A549 (cell line): ENCODE results near the gene GRK6. TPM values are rescaled to one million over a fixed set of nuclear protein-coding genes. Genes with fewer than 3 reads are reported as not detected.

Experiments
- ATOH8 ChIP-seq: fragments of 250-450 bp; sonication (Bioruptor Pico); IDR thresholded peaks from 2 replicates; pipeline ENCODE4 v1.5.0; 2020; ENCODE audit warnings: low read depth, mild to moderate bottlenecking, moderate library complexity
- BHLHE40 ChIP-seq: IDR thresholded peaks from 2 replicates; pipeline ENCODE4 v1.6.1; 2012; ENCODE audit warnings: low read depth, low read length, inconsistent platforms
- CBX2 ChIP-seq: fragments of 200-600 bp; sonication (generic); IDR thresholded peaks from 2 replicates; pipeline ENCODE4 v1.6.1; 2016; ENCODE audit warnings: low read depth, mild to moderate bottlenecking, borderline replicate concordance
- CEBPB ChIP-seq, 2 experiments: fragments of >200 bp in 1 of 2; sonication (Bioruptor Twin) in 1 of 2; formaldehyde crosslinking in 1 of 2; IDR thresholded peaks; 2 replicates each; pipeline ENCODE4 v1.6.1; 2012 to 2016
- CTCF ChIP-seq: fragments of >200 bp; sonication (Bioruptor Twin); formaldehyde crosslinking; IDR thresholded peaks from 3 replicates; pipeline ENCODE4 v1.5.1; 2016
- E2F6 ChIP-seq: IDR thresholded peaks from 2 replicates; pipeline ENCODE4 v1.6.1; 2012; ENCODE audit warnings: low read depth, borderline replicate concordance
- FOSB ChIP-seq: fragments of 250-450 bp; sonication (Bioruptor Pico); IDR thresholded peaks from 2 replicates; pipeline ENCODE4 v1.5.0; 2020; ENCODE audit warnings: mild to moderate bottlenecking, moderate library complexity
- FOSL2 ChIP-seq, 2 experiments: fragments of 450-650 bp in 1 of 2; fragments of >200 bp in 1 of 2; sonication (Bioruptor Twin) in 1 of 2; formaldehyde crosslinking; IDR thresholded peaks; 2 replicates each; pipeline versions ENCODE4 v1.5.0 to v1.6.1; 2016 to 2020; ENCODE audit warnings: mild to moderate bottlenecking in 1 of 2, moderate library complexity in 1 of 2
- GATA3 ChIP-seq: IDR thresholded peaks from 2 replicates; pipeline ENCODE4 v1.6.1; 2012; ENCODE audit warnings: borderline replicate concordance
- HDAC2 ChIP-seq: fragments of 200-600 bp; sonication (generic); IDR thresholded peaks from 2 replicates; pipeline ENCODE4 v1.6.1; 2016
- HEYL ChIP-seq: fragments of 250-450 bp; sonication (Bioruptor Pico); IDR thresholded peaks from 2 replicates; pipeline ENCODE4 v1.8.0; 2021; ENCODE audit warnings: mild to moderate bottlenecking, moderate library complexity
- HMGXB4 ChIP-seq: fragments of 250-450 bp; sonication (Bioruptor Pico); IDR thresholded peaks from 2 replicates; pipeline ENCODE4 v1.5.0; 2021; ENCODE audit warnings: mild to moderate bottlenecking, moderate library complexity, borderline replicate concordance
- HOXA7 ChIP-seq: fragments of 250-450 bp; sonication (Bioruptor Pico); IDR thresholded peaks from 2 replicates; pipeline ENCODE4 v1.5.0; 2020; ENCODE audit warnings: mild to moderate bottlenecking, moderate library complexity
- HOXB13 ChIP-seq: fragments of 250-450 bp; sonication (Bioruptor Pico); IDR thresholded peaks from 2 replicates; pipeline ENCODE4 v1.5.0; 2020; ENCODE audit warnings: low read depth, mild to moderate bottlenecking, moderate library complexity
- HOXB5 ChIP-seq: fragments of 250-450 bp; sonication (Bioruptor Pico); IDR thresholded peaks from 2 replicates; pipeline ENCODE4 v1.5.0; 2020; ENCODE audit warnings: mild to moderate bottlenecking, moderate library complexity
- KDM1A ChIP-seq: fragments of 200-600 bp; sonication (generic); IDR thresholded peaks from 2 replicates; pipeline ENCODE4 v1.6.1; 2016; ENCODE audit warnings: low read depth, mild to moderate bottlenecking
- NFE2L2 ChIP-seq: fragments of 150-350 bp; conservative IDR thresholded peaks from 2 replicates; pipeline ENCODE4 v1.6.1; 2014; ENCODE audit warnings: low read length
- NPAS2 ChIP-seq: fragments of 250-450 bp; sonication (Bioruptor Pico); IDR thresholded peaks from 2 replicates; pipeline ENCODE4 v1.8.0; 2022; ENCODE audit warnings: mild to moderate bottlenecking, moderate library complexity, borderline replicate concordance
- NR3C1 ChIP-seq: fragments of >200 bp; sonication (Bioruptor Twin); formaldehyde crosslinking; IDR thresholded peaks from 3 replicates; pipeline ENCODE4 v1.6.1; 2017
- PHF8 ChIP-seq: fragments of 200-600 bp; sonication (generic); IDR thresholded peaks from 2 replicates; pipeline ENCODE4 v1.6.1; 2016; ENCODE audit warnings: low read depth, mild to moderate bottlenecking, antibody characterized with exemption, moderate library complexity, borderline replicate concordance
- RAD21 ChIP-seq, 2 experiments: fragments of >200 bp in 1 of 2; sonication (Bioruptor Twin) in 1 of 2; formaldehyde crosslinking in 1 of 2; IDR thresholded peaks in 1 of 2; conservative IDR thresholded peaks in 1 of 2; 2 replicates in 1 of 2; 3 replicates in 1 of 2; pipeline ENCODE4 v1.6.1; 2012 to 2018; ENCODE audit warnings: inconsistent platforms in 1 of 2
- REST ChIP-seq: fragments of 200-600 bp; sonication (generic); IDR thresholded peaks from 2 replicates; pipeline ENCODE4 v1.6.1; 2016; ENCODE audit warnings: antibody characterized with exemption, mild to moderate bottlenecking, moderate library complexity
- SREBF2 ChIP-seq: fragments of 450-650 bp; IDR thresholded peaks from 2 replicates; pipeline ENCODE4 v1.6.1; 2014; ENCODE audit warnings: mild to moderate bottlenecking, moderate library complexity
- TP53 ChIP-seq: fragments of 250-450 bp; sonication (Bioruptor Pico); IDR thresholded peaks from 2 replicates; pipeline ENCODE4 v1.5.0; 2021; ENCODE audit warnings: mild to moderate bottlenecking, moderate library complexity
- USF2 ChIP-seq: fragments of 450-650 bp; IDR thresholded peaks from 2 replicates; pipeline ENCODE4 v1.6.1; 2014; ENCODE audit warnings: antibody characterized with exemption
- ZC3H11A ChIP-seq: fragments of 450-650 bp; IDR thresholded peaks from 2 replicates; pipeline ENCODE4 v1.6.1; 2014; ENCODE audit warnings: antibody characterized with exemption, mild to moderate bottlenecking
- polyA plus RNA-seq, 4 experiments: library from polyadenylated mRNA; depleted of rRNA in 3 of 4; stranded (reverse); fragments of >200 nt; fragmentation: RNase III in 1 of 4; extraction: RNeasy Plus Mini Kit Qiagen cat#74134 plus additional on column Dnase treatment in 1 of 4; gene quantifications; 2 replicates in 3 of 4; 3 replicates in 1 of 4; pipeline ENCODE4 v1.2.3, GENCODE V29; 2011 to 2017

Gene GRK6
- polyA plus RNA-seq, 2 of the 4 experiments (the other 2 are of a cell fraction), result 20.1 to 28.8 TPM

- TF ChIP-seq GATA3 (no peak), NFE2L2 (no peak), ATOH8 (CRISPR knock-in tag) (no peak), HEYL (no peak), NPAS2 (CRISPR knock-in tag) (no peak), PHF8 (no peak), ZC3H11A (no peak), FOSL2 (IDR thresholded peaks at IDR 0.05) (no peak), FOSL2 (CRISPR knock-in tag; IDR thresholded peaks at IDR 0.05) (no peak), USF2 (peak; percentile 91), HOXB5 (CRISPR knock-in tag) (no peak), E2F6 (no peak), CEBPB (IDR thresholded peaks at IDR 0.05) (no peak), NR3C1 (no peak), CBX2 (no peak), KDM1A (peak; percentile 87; the same call in 1 of the 2 replicates), SREBF2 (no peak), REST (no peak), BHLHE40 (no peak), TP53 (no peak), RAD21 (conservative IDR thresholded peaks at IDR 0.05 in 1 of 2, IDR thresholded peaks at IDR 0.05 in 1 of 2) (peak; percentile 89 to 92), CTCF (peak; percentile 97), HDAC2 (peak; percentile 41; the same call in 1 of the 2 replicates), HMGXB4 (CRISPR knock-in tag) (no peak), HOXA7 (CRISPR knock-in tag) (no peak), FOSB (no peak), HOXB13 (CRISPR knock-in tag) (no peak)
Measured at GRCh38 chr5:177390363-177391300, 35.8 kb upstream of the GRK6 start (continued).
